IPS-15b (cell line): ENCODE measurements around the gene NR1H3.

Experiments used
- H3K27me3 ChIP-seq: one replicate; pipeline ENCODE4 v1.6.1; 2013; ENCODE audit warnings: low read length; ENCODE audit not compliant: control insufficient read depth, insufficient read depth
- H3K36me3 ChIP-seq: one replicate; pipeline ENCODE4 v1.6.1; 2013; ENCODE audit warnings: low read length; ENCODE audit not compliant: control insufficient read depth, insufficient read depth
- H3K4me1 ChIP-seq: one replicate; pipeline ENCODE4 v1.6.1; 2013; ENCODE audit warnings: mild to moderate bottlenecking, low read length; ENCODE audit not compliant: control insufficient read depth, insufficient read depth
- H3K4me3 ChIP-seq: one replicate; pipeline ENCODE4 v1.5.1; 2013; ENCODE audit warnings: low read depth, low read length
- H3K9ac ChIP-seq: one replicate; pipeline ENCODE4 v1.6.1; 2013; ENCODE audit warnings: low read depth, mild to moderate bottlenecking, low read length
- H3K9me3 ChIP-seq: one replicate; pipeline ENCODE4 v1.6.1; 2013; ENCODE audit warnings: mild to moderate bottlenecking, low read length; ENCODE audit not compliant: control insufficient read depth, insufficient read depth

Gene NR1H3

GRCh38 chr11:47247502-47247901 is 10.3 kb upstream of the NR1H3 start:
- no peaks in the 10 kb centered on the region for H3K9me3 ChIP-seq
- H3K27me3 ChIP-seq: no peaks in the 10 kb centered on the region
- peak overlapping the region; percentile 99 for H3K4me3 ChIP-seq
- peaks cover 21% of the 10 kb centered on the region for H3K36me3 ChIP-seq
- H3K4me1 ChIP-seq: peaks cover 7% of the 10 kb centered on the region
- no peak overlapping the region for H3K9ac ChIP-seq

- H3K4me1 ChIP-seq: peaks cover 7% of the 10 kb centered on the region
- H3K9me3 ChIP-seq: no peaks in the 10 kb centered on the region
- H3K9ac ChIP-seq: peak overlapping the region; percentile 98
- peak overlapping the region; percentile 99 for H3K4me3 ChIP-seq
- no peaks in the 10 kb centered on the region for H3K27me3 ChIP-seq
- peaks cover 14% of the 10 kb centered on the region for H3K36me3 ChIP-seq
Observed at GRCh38 chr11:47248304-47248663, 9.5 kb upstream of the NR1H3 start.

- H3K9ac ChIP-seq: peak within 1 kb of the TSS; percentile 98
- H3K4me1 ChIP-seq: peaks cover 7% of the 10 kb centered on the region
- H3K36me3 ChIP-seq: peaks cover 13% of the 10 kb centered on the region
- peak within 1 kb of the TSS; percentile 99 for H3K4me3 ChIP-seq
- H3K27me3 ChIP-seq: no peaks in the 10 kb centered on the region
- H3K9me3 ChIP-seq: no peaks in the 10 kb centered on the region
Observed at GRCh38 chr11:47248664-47249377, 9.0 kb upstream of the NR1H3 start, which contains the start of gene ACP2. Gene ACP2 (minus strand): TSS chr11:47248814. CDS start chr11:47248789, 25 bp downstream.

- H3K4me1 ChIP-seq: peaks cover 7% of the 10 kb centered on the region
- no peaks in the 10 kb centered on the region for H3K27me3 ChIP-seq
- peak overlapping the region; percentile 98 for H3K9ac ChIP-seq
- no peaks in the 10 kb centered on the region for H3K9me3 ChIP-seq
- H3K36me3 ChIP-seq: peaks cover 13% of the 10 kb centered on the region
- H3K4me3 ChIP-seq: peak overlapping the region; percentile 99
Observed at GRCh38 chr11:47249378-47249715, 8.4 kb upstream of the NR1H3 start.

GRCh38 chr11:47251751-47252150 is 6.0 kb upstream of the NR1H3 start:
- Histone ChIP-seq H3K9ac (no peak overlapping the region), H3K36me3 (peaks cover 2% of the 10 kb centered on the region), H3K9me3 (no peaks in the 10 kb centered on the region), H3K4me3 (no peak overlapping the region), H3K4me1 (peaks cover 7% of the 10 kb centered on the region), H3K27me3 (no peaks in the 10 kb centered on the region)

GRCh38 chr11:47253660-47254059 is 4.1 kb upstream of the NR1H3 start:
- H3K9me3 ChIP-seq: no peaks in the 10 kb centered on the region
- no peak overlapping the region for H3K9ac ChIP-seq
- no peak overlapping the region for H3K4me3 ChIP-seq
- H3K4me1 ChIP-seq: peaks cover 8% of the 10 kb centered on the region
- peaks cover 2% of the 10 kb centered on the region for H3K36me3 ChIP-seq
- no peaks in the 10 kb centered on the region for H3K27me3 ChIP-seq

- H3K27me3 ChIP-seq: no peaks in the 10 kb centered on the region
- peaks cover 14% of the 10 kb centered on the region for H3K4me1 ChIP-seq
- peaks cover 2% of the 10 kb centered on the region for H3K36me3 ChIP-seq
- no peak overlapping the region for H3K4me3 ChIP-seq
- no peak overlapping the region for H3K9ac ChIP-seq
- no peaks in the 10 kb centered on the region for H3K9me3 ChIP-seq
Observed at GRCh38 chr11:47254386-47254785, 3.4 kb upstream of the NR1H3 start.

GRCh38 chr11:47256374-47256773 is 1.4 kb upstream of the NR1H3 start:
- Histone ChIP-seq H3K27me3 (no peaks in the 10 kb centered on the region), H3K4me1 (peaks cover 12% of the 10 kb centered on the region), H3K36me3 (peaks cover 2% of the 10 kb centered on the region), H3K9me3 (no peaks in the 10 kb centered on the region), H3K9ac (no peak overlapping the region), H3K4me3 (no peak overlapping the region)

- H3K27me3 ChIP-seq: no peaks in the 10 kb centered on the region
- peaks cover 12% of the 10 kb centered on the region for H3K4me1 ChIP-seq
- H3K9me3 ChIP-seq: no peaks in the 10 kb centered on the region
- peaks cover 2% of the 10 kb centered on the region for H3K36me3 ChIP-seq
- H3K4me3 ChIP-seq: peak overlapping the region; percentile 46
- peak overlapping the region; percentile 87 for H3K9ac ChIP-seq
Observed at GRCh38 chr11:47257177-47257516, 649 bp upstream of the NR1H3 start.

- Histone ChIP-seq H3K36me3 (peaks cover 2% of the 10 kb centered on the region), H3K9ac (no peak overlapping the region), H3K9me3 (no peaks in the 10 kb centered on the region), H3K4me1 (peaks cover 12% of the 10 kb centered on the region), H3K4me3 (peak overlapping the region; percentile 46), H3K27me3 (no peaks in the 10 kb centered on the region)
Observed at GRCh38 chr11:47258317-47258902, 614 bp downstream of the NR1H3 start.

- Histone ChIP-seq H3K9me3 (no peaks in the 10 kb centered on the region), H3K27me3 (no peaks in the 10 kb centered on the region), H3K9ac (no peak overlapping the region), H3K4me3 (no peak overlapping the region), H3K36me3 (peaks cover 2% of the 10 kb centered on the region), H3K4me1 (peaks cover 12% of the 10 kb centered on the region)
Observed at GRCh38 chr11:47259232-47259977, 1.6 kb downstream of the NR1H3 start.

- Histone ChIP-seq H3K4me3 (no peak overlapping the region), H3K36me3 (no peaks in the 10 kb centered on the region), H3K9me3 (no peaks in the 10 kb centered on the region), H3K9ac (no peak overlapping the region), H3K4me1 (peaks cover 12% of the 10 kb centered on the region), H3K27me3 (no peaks in the 10 kb centered on the region)
Observed at GRCh38 chr11:47260366-47260765, 2.6 kb downstream of the NR1H3 start.
